Measurements from ENCODE around the gene PRKCE.

- TF ChIP-seq CTCF (IDR thresholded peaks at IDR 0.05) (no peak), POLR2A (IDR thresholded peaks at IDR 0.05) (no peak), EP300 (IDR thresholded peaks at IDR 0.05) (no peak), POLR2AphosphoS5 (IDR thresholded peaks at IDR 0.05) (no peak)
These were observed 363.6 kb downstream of the PRKCE start for GRCh38 chr2:46014911-46015654.
